Measurements from ENCODE around the gene KANSL1.

KANSL1 gene

GRCh38 chr17:46063241-46063640, 130.0 kb downstream of the KANSL1 start:
- TF ChIP-seq SNAI2 (CRISPR knock-in tag; IDR thresholded peaks at IDR 0.05) (no peak), ZNF70 (CRISPR knock-in tag; IDR thresholded peaks at IDR 0.05) (no peak), ZNF8 (CRISPR knock-in tag; IDR thresholded peaks at IDR 0.05) (no peak), CREB5 (CRISPR knock-in tag; IDR thresholded peaks at IDR 0.05; ENCODE audit: low read depth) (peak; percentile 65; the same call in 1 of the 2 replicates), ISL1 (CRISPR knock-in tag; IDR thresholded peaks at IDR 0.05) (peak; percentile 48), ZFP3 (CRISPR knock-in tag; IDR thresholded peaks at IDR 0.05) (no peak), ESRRG (CRISPR knock-in tag; IDR thresholded peaks at IDR 0.05) (no peak), POU6F1 (CRISPR knock-in tag; IDR thresholded peaks at IDR 0.05; ENCODE audit: borderline replicate concordance, low read depth) (no peak), BACH2 (CRISPR knock-in tag; IDR thresholded peaks at IDR 0.05; ENCODE audit: borderline replicate concordance) (no peak), ARNTL (CRISPR knock-in tag; IDR thresholded peaks at IDR 0.05; ENCODE audit: borderline replicate concordance, low read depth) (no peak)
- ATAC-seq: peak; percentile 90

GRCh38 chr17:46061435-46061834, 131.8 kb downstream of the KANSL1 start:
- peak; percentile 46; the same call in 2 of the 3 replicates for ATAC-seq
- TF ChIP-seq ZNF565 (CRISPR knock-in tag; conservative IDR thresholded peaks at IDR 0.05; ENCODE audit: low read depth) (no peak), OSR1 (CRISPR knock-in tag; IDR thresholded peaks at IDR 0.05) (no peak), ZNF70 (CRISPR knock-in tag; IDR thresholded peaks at IDR 0.05) (no peak), POU6F1 (CRISPR knock-in tag; IDR thresholded peaks at IDR 0.05; ENCODE audit: borderline replicate concordance, low read depth) (no peak), ESRRG (CRISPR knock-in tag; IDR thresholded peaks at IDR 0.05) (no peak), ZNF8 (CRISPR knock-in tag; IDR thresholded peaks at IDR 0.05) (no peak), BACH2 (CRISPR knock-in tag; IDR thresholded peaks at IDR 0.05; ENCODE audit: borderline replicate concordance) (no peak)

- TF ChIP-seq ARNTL (CRISPR knock-in tag; IDR thresholded peaks at IDR 0.05; ENCODE audit: borderline replicate concordance, low read depth) (no peak), TSHZ2 (CRISPR knock-in tag; IDR thresholded peaks at IDR 0.05) (no peak), CSDC2 (CRISPR knock-in tag; IDR thresholded peaks at IDR 0.05) (no peak), ISL1 (CRISPR knock-in tag; IDR thresholded peaks at IDR 0.05) (no peak), GLIS3 (CRISPR knock-in tag; IDR thresholded peaks at IDR 0.05) (no peak)
- no peak for ATAC-seq
Observed at GRCh38 chr17:46060461-46060860, 132.8 kb downstream of the KANSL1 start.

- ATAC-seq: no peak
- TF ChIP-seq GLIS3 (CRISPR knock-in tag; IDR thresholded peaks at IDR 0.05) (no peak), RARB (CRISPR knock-in tag; IDR thresholded peaks at IDR 0.05) (no peak), CSDC2 (CRISPR knock-in tag; IDR thresholded peaks at IDR 0.05) (no peak), TSHZ2 (CRISPR knock-in tag; IDR thresholded peaks at IDR 0.05) (no peak), ESRRG (CRISPR knock-in tag; IDR thresholded peaks at IDR 0.05) (no peak), ARNTL (CRISPR knock-in tag; IDR thresholded peaks at IDR 0.05; ENCODE audit: borderline replicate concordance, low read depth) (no peak), ZFP30 (CRISPR knock-in tag; IDR thresholded peaks at IDR 0.05) (no peak), PPARA (CRISPR knock-in tag; IDR thresholded peaks at IDR 0.05; ENCODE audit: borderline replicate concordance) (no peak), ZNF8 (CRISPR knock-in tag; IDR thresholded peaks at IDR 0.05) (no peak), ZNF565 (CRISPR knock-in tag; conservative IDR thresholded peaks at IDR 0.05; ENCODE audit: low read depth) (no peak), TCF4 (CRISPR knock-in tag; IDR thresholded peaks at IDR 0.05; ENCODE audit: borderline replicate concordance) (no peak), TOX (CRISPR knock-in tag; IDR thresholded peaks at IDR 0.05; ENCODE audit: borderline replicate concordance) (no peak), ISL1 (CRISPR knock-in tag; IDR thresholded peaks at IDR 0.05) (no peak), PATZ1 (CRISPR knock-in tag; IDR thresholded peaks at IDR 0.05; ENCODE audit: borderline replicate concordance) (no peak), POU6F1 (CRISPR knock-in tag; IDR thresholded peaks at IDR 0.05; ENCODE audit: borderline replicate concordance, low read depth) (no peak), ZFP3 (CRISPR knock-in tag; IDR thresholded peaks at IDR 0.05) (no peak)
Observed at GRCh38 chr17:46059486-46059885, 133.7 kb downstream of the KANSL1 start.
